ENCODE data around the gene C17orf58.
"Not testable (repeated sequence)": the region's sequence is repeated elsewhere in the genome, so short reads cannot be mapped to it uniquely, and the experiment has no call there.

Gene C17orf58

GRCh38 chr17:68033636-68034451 lies 37.6 kb upstream of the C17orf58 start:
- Mint-ChIP-seq H3K36me3 (ENCODE audit: low read depth) (peaks cover 17% of the 10 kb centered on the region), H3K4me3 (peak overlapping the region; percentile 8 to 38 (median 21)), H3K9me3 (no peaks in the 10 kb centered on the region), H3K4me1 (peaks cover 27% of the 10 kb centered on the region), H3K27me3 (ENCODE audit: low read depth) (no peaks in the 10 kb centered on the region), H3K27ac (peak overlapping the region; percentile 76 to 88 (median 77))
- no peak for TF ChIP-seq CTCF (IDR thresholded peaks at IDR 0.05; ENCODE audit: unreplicated experiment in 3 of 3)

GRCh38 chr17:68029512-68030215 lies 33.4 kb upstream of the C17orf58 start:
- H3K27ac Mint-ChIP-seq, result no peak overlapping the region
- TF ChIP-seq CTCF (IDR thresholded peaks at IDR 0.05; ENCODE audit: unreplicated experiment in 3 of 3), result no peak
- no peaks in the 10 kb centered on the region for H3K9me3 Mint-ChIP-seq
- H3K27me3 Mint-ChIP-seq (ENCODE audit: low read depth), result peaks cover 8% of the 10 kb centered on the region
- no peaks in the 10 kb centered on the region for H3K36me3 Mint-ChIP-seq (ENCODE audit: low read depth)
- no peak overlapping the region for H3K4me3 Mint-ChIP-seq
- peaks cover 6% of the 10 kb centered on the region for H3K4me1 Mint-ChIP-seq

GRCh38 chr17:68022547-68022946 lies 26.3 kb upstream of the C17orf58 start:
- H3K4me1 Mint-ChIP-seq; H3K27ac Mint-ChIP-seq; H3K36me3 Mint-ChIP-seq (ENCODE audit: low read depth); H3K9me3 Mint-ChIP-seq; H3K4me3 Mint-ChIP-seq: not testable (repeated sequence)
- H3K27me3 Mint-ChIP-seq (ENCODE audit: low read depth), result peaks cover 12% of the 10 kb centered on the region

- peak overlapping the region in 1 of 3 experiments; percentile 52 for H3K27ac Mint-ChIP-seq
- no peaks in the 10 kb centered on the region for H3K9me3 Mint-ChIP-seq
- no peak for TF ChIP-seq CTCF (IDR thresholded peaks at IDR 0.05; ENCODE audit: unreplicated experiment in 3 of 3)
- peaks cover 5% of the 10 kb centered on the region for H3K4me1 Mint-ChIP-seq
- no peaks in the 10 kb centered on the region for H3K36me3 Mint-ChIP-seq (ENCODE audit: low read depth)
- peak overlapping the region; percentile 53 to 78 (median 69) for H3K4me3 Mint-ChIP-seq
- peaks cover 12% of the 10 kb centered on the region for H3K27me3 Mint-ChIP-seq (ENCODE audit: low read depth)
These were observed 25.7 kb upstream of the C17orf58 start for GRCh38 chr17:68021963-68022362.

- H3K4me1 Mint-ChIP-seq; H3K36me3 Mint-ChIP-seq (ENCODE audit: low read depth); H3K27me3 Mint-ChIP-seq (ENCODE audit: low read depth); H3K9me3 Mint-ChIP-seq: not testable (repeated sequence)
- peak overlapping the region; percentile 81 to 94 (median 90) for H3K27ac Mint-ChIP-seq
- H3K4me3 Mint-ChIP-seq, result peak overlapping the region; percentile 85 to 93 (median 90)
These were observed 24.5 kb upstream of the C17orf58 start for GRCh38 chr17:68020791-68021190.

GRCh38 chr17:68020409-68020756 lies 24.1 kb upstream of the C17orf58 start:
- peak overlapping the region; percentile 85 to 93 (median 90) for H3K4me3 Mint-ChIP-seq
- peaks cover 5% of the 10 kb centered on the region for H3K4me1 Mint-ChIP-seq
- H3K9me3 Mint-ChIP-seq, result no peaks in the 10 kb centered on the region
- TF ChIP-seq CTCF (IDR thresholded peaks at IDR 0.05; ENCODE audit: unreplicated experiment in 3 of 3), result no peak
- peaks cover 6% of the 10 kb centered on the region for H3K27me3 Mint-ChIP-seq (ENCODE audit: low read depth)
- H3K36me3 Mint-ChIP-seq (ENCODE audit: low read depth), result no peaks in the 10 kb centered on the region
- peak overlapping the region; percentile 81 to 94 (median 90) for H3K27ac Mint-ChIP-seq

All from nephron (organoid).